ENCODE data around the gene KCNMA1.

GRCh38 chr10:77349226-77349625 lies 288.4 kb downstream of the KCNMA1 start:
- TF ChIP-seq CTCF (IDR thresholded peaks at IDR 0.05), result no peak
- no peak for TF ChIP-seq POLR2A (IDR thresholded peaks at IDR 0.05)
